Measurements from ENCODE around the gene DCDC1. TPM values are rescaled to one million over a fixed set of nuclear protein-coding genes. Genes with fewer than 3 reads are reported as not detected.
A peak's percentile ranks its signal among the peaks of the same experiment; 100 is the strongest.

Gene DCDC1
- polyA plus RNA-seq, 2 of the 4 experiments (the other 2 are of a cell fraction): 2.8 to 9.5 TPM

- WGBS (ENCODE audit: missing lambda C conversion rate): 35% methylated on average over 8 of the region's 8 CpGs
- no peak for TF ChIP-seq EHMT2 (IDR thresholded peaks at IDR 0.05; ENCODE audit: low read depth)
- TF ChIP-seq CBX8 (IDR thresholded peaks at IDR 0.05): no peak
- TF ChIP-seq BHLHE40 (IDR thresholded peaks at IDR 0.05; ENCODE audit: low read depth, low read length): no peak
- TF ChIP-seq CTCF (IDR thresholded peaks at IDR 0.05): peak; percentile 28; the same call in 2 of the 3 replicates
- TF ChIP-seq E2F6 (IDR thresholded peaks at IDR 0.05; ENCODE audit: borderline replicate concordance, low read depth): no peak
- TF ChIP-seq SMC3 (IDR thresholded peaks at IDR 0.05): 0 out of 3 replicates have a peak, but pooled peaks have one; percentile 14
- CTCF ChIA-PET: interaction anchor here (0.5 to 1.4 kb wide), 4 partner anchors 10 to 1486 kb away, joined by 3 to 5 read pairs (median 3); no protein-coding TSS in a partner anchor
These were observed 455.3 kb downstream of the DCDC1 start for GRCh38 chr11:30914143-30914762.

GRCh38 chr11:30911247-30911646 lies 458.3 kb downstream of the DCDC1 start:
- H3K4me2 ChIP-seq: no peak overlapping the region
- no peak overlapping the region for H3K27ac ChIP-seq
- no peak overlapping the region for H3K4me3 ChIP-seq
- ATAC-seq (no peak), DNase-seq (ENCODE audit: low read depth in 1 of 2, low spot score in 1 of 2) (no peak), FAIRE-seq (no peak)
- CTCF ChIA-PET: no interaction called here
- TF ChIP-seq CHD2 (IDR thresholded peaks at IDR 0.05; ENCODE audit: low read length, partially characterized antibody) (no peak), EP300 (IDR thresholded peaks at IDR 0.05) (no peak), JUNB (IDR thresholded peaks at IDR 0.05) (no peak), REST (IDR thresholded peaks at IDR 0.05) (no peak), EHMT2 (IDR thresholded peaks at IDR 0.05; ENCODE audit: low read depth) (no peak), ZFP36 (IDR thresholded peaks at IDR 0.05; ENCODE audit: borderline replicate concordance, partially characterized antibody) (no peak), NFE2L2 (conservative IDR thresholded peaks at IDR 0.05; ENCODE audit: low read length) (no peak), POLR2A (IDR thresholded peaks at IDR 0.05; ENCODE audit: low read length) (no peak), CHD4 (IDR thresholded peaks at IDR 0.05; ENCODE audit: borderline replicate concordance) (no peak), RNF2 (IDR thresholded peaks at IDR 0.05; ENCODE audit: borderline replicate concordance, low read depth) (no peak), RARB (CRISPR knock-in tag; IDR thresholded peaks at IDR 0.05) (no peak), KDM1A (IDR thresholded peaks at IDR 0.05; ENCODE audit: low read depth) (no peak), FOSL2 (IDR thresholded peaks at IDR 0.05) (no peak), FOSL2 (CRISPR knock-in tag; IDR thresholded peaks at IDR 0.05) (no peak)
- H3K9me3 ChIP-seq: no peaks in the 10 kb centered on the region
- POLR2A ChIA-PET: no interaction called here
- no peaks in the 10 kb centered on the region for H3K4me1 ChIP-seq

More at GRCh38 chr11:30914143-30914762, 455.3 kb downstream of the DCDC1 start:
- POLR2A ChIA-PET: no interaction called here
- H3K9me3 ChIP-seq: no peaks in the 10 kb centered on the region
- peak; percentile 8 to 42 for DNase-seq (ENCODE audit: low read depth in 1 of 2, low spot score in 1 of 2)
- H3K4me1 ChIP-seq: no peaks in the 10 kb centered on the region
- no peak overlapping the region for H3K27ac ChIP-seq
- peak; percentile 59 to 88; a peak in 5 of 6 replicates for ATAC-seq
- H3K4me3 ChIP-seq: no peak overlapping the region
- no peak for FAIRE-seq
- H3K4me2 ChIP-seq: no peak overlapping the region

All from A549 (cell line).